Lower leg skin (tissue), 4 donors: ENCODE results near the gene ARHGEF9. TPM values are rescaled to one million over a fixed set of nuclear protein-coding genes. Genes with fewer than 3 reads are reported as not detected.

Experiments
- DNase-seq, 2 donors: peaks; one replicate each; pipeline ENCODE4 v3.0.0-alpha.2; 2019; ENCODE audit warnings: low spot score in 2 of 2
- H3K4me3 ChIP-seq: fragments of 200-600 bp; sonication (generic); 2 replicates; pipeline ENCODE4 v1.5.1; 2017; ENCODE audit warnings: mild to moderate bottlenecking, low read depth; ENCODE audit not compliant: poor library complexity, severe bottlenecking
- POLR2A ChIP-seq, 2 donors: fragments of 450-650 bp; IDR thresholded peaks; one replicate each; pipeline ENCODE4 v1.6.1; 2016 to 2017; ENCODE audit warnings: antibody characterized with exemption in 2 of 2, mild to moderate bottlenecking in 1 of 2, moderate library complexity in 1 of 2
- WGBS, 2 donors: methylation state at CpG; one replicate each; pipeline ENCODE4 v1.1.5; 2018; 5-methylcytosine and 5-hydroxymethylcytosine counted together
- intact Hi-C: fragments of 100-400 bp; cut with DNase I; formaldehyde crosslinking; loops from one replicate; pipeline ENCODE4 v1.15.0; 2023; ENCODE audit warnings: low total_unique reads
- microRNA counts, 2 donors: library from miRNA; unstranded; fragments of <30 nt; microRNA quantifications; one replicate each; lab custom pipeline; 2016
- microRNA-seq, 2 donors: library from miRNA; unstranded; fragments of <30 nt; microRNA quantifications; one replicate each; pipeline ENCODE4, GENCODE V29; 2016; ENCODE audit warnings: borderline replicate concordance in 2 of 2, borderline number of aligned reads in 1 of 2
- total RNA-seq, 4 donors: library from RNA; depleted of rRNA; stranded (reverse); fragments of >200 nt; gene quantifications; one replicate each; pipeline ENCODE4 v1.1.0, GENCODE V29; 2016
- TF ChIP-seq, protein P1 (sequence below), 3 donors: fragments of 450-650 bp; IDR thresholded peaks; one replicate each; pipeline ENCODE4 v1.5.1; 2016; ENCODE audit warnings: antibody characterized with exemption in 3 of 3, mild to moderate bottlenecking in 3 of 3, moderate library complexity in 2 of 3

Gene ARHGEF9
- total RNA-seq, 4 donors from 2014 or later: 13.4 to 19.5 (median 14.6) TPM

DNA sequence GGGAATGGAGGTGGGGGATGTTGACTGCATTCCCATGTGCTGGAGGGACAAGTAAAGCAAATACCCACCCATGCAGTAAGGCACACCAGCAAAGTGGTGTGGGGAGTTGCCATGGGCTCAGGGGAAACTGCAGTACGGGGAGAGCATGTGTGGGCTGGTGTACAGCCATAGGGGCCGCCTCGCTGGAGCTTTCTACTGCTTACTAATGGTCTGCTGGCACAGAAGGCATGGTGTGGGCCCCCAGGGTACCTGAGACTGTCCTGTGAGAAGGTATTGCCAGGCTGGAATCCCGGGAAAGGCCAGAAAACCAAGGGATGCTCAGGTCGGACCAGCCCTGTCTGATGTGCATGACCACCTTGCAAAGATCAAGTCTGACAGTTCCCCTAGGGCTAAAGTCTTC is 199.1 kb downstream of the ARHGEF9 start:
- 69 to 76% methylated on average over 5 of the region's 5 CpGs for WGBS, 2 donors
- no peak for TF ChIP-seq POLR2A (IDR thresholded peaks at IDR 0.05)
- TF ChIP-seq, protein P1, sequence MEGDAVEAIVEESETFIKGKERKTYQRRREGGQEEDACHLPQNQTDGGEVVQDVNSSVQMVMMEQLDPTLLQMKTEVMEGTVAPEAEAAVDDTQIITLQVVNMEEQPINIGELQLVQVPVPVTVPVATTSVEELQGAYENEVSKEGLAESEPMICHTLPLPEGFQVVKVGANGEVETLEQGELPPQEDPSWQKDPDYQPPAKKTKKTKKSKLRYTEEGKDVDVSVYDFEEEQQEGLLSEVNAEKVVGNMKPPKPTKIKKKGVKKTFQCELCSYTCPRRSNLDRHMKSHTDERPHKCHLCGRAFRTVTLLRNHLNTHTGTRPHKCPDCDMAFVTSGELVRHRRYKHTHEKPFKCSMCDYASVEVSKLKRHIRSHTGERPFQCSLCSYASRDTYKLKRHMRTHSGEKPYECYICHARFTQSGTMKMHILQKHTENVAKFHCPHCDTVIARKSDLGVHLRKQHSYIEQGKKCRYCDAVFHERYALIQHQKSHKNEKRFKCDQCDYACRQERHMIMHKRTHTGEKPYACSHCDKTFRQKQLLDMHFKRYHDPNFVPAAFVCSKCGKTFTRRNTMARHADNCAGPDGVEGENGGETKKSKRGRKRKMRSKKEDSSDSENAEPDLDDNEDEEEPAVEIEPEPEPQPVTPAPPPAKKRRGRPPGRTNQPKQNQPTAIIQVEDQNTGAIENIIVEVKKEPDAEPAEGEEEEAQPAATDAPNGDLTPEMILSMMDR (IDR thresholded peaks at IDR 0.05): no peak
- intact Hi-C loops: no loop called here
- no peak overlapping the region for H3K4me3 ChIP-seq
- DNase-seq: no peak

MicroRNA genes within 50 kb of the gene (microRNA counts, 767-probe panel; counts per million panel counts)
- microRNA hsa-miR-1468 (lab: Ali Mortazavi, UCI): 0 to 358 counts per million in 2 donors

Small RNAs within 50 kb of the gene (microRNA-seq; reads per million reads assigned to microRNA genes)
- 4.8 to 5.7 reads per million in 2 donors for gene MIR1468
